Neural crest cell (in vitro differentiated cells): Measurements from ENCODE around the gene DDX10. TPM values are rescaled to one million over a fixed set of nuclear protein-coding genes. Genes with fewer than 3 reads are reported as not detected.

Experiments
- DNase-seq: peaks from one replicate; pipeline ENCODE4 v3.0.0; 2021; ENCODE audit warnings: low read depth, mixed read lengths, low spot score
- H3K27ac Mint-ChIP-seq: one replicate; pipeline ENCODE4 v1.8.0; 2021; ENCODE audit warnings: mild to moderate bottlenecking, mixed read lengths; ENCODE audit not compliant: unreplicated experiment
- H3K27me3 Mint-ChIP-seq: 2 replicates; pipeline ENCODE4 v1.8.0; 2021; ENCODE audit warnings: low read depth, mild to moderate bottlenecking, mixed read lengths
- H3K36me3 Mint-ChIP-seq: 2 replicates; pipeline ENCODE4 v1.8.0; 2021; ENCODE audit warnings: low read depth, mild to moderate bottlenecking, mixed read lengths
- H3K4me1 Mint-ChIP-seq: 2 replicates; pipeline ENCODE4 v1.8.0; 2021; ENCODE audit warnings: mixed read lengths
- H3K4me3 Mint-ChIP-seq: one replicate; pipeline ENCODE4 v1.8.0; 2021; ENCODE audit warnings: mild to moderate bottlenecking, mixed read lengths
- H3K9me3 Mint-ChIP-seq: 2 replicates; pipeline ENCODE4 v1.8.0; 2021; ENCODE audit warnings: mixed read lengths
- CTCF ChIP-seq: fragments of 200-600 bp; sonication (generic); conservative IDR thresholded peaks from 2 replicates; pipeline ENCODE4 v1.5.0; 2021; ENCODE audit warnings: antibody characterized with exemption, mild to moderate bottlenecking
- total RNA-seq: library from RNA; stranded (reverse); gene quantifications from 2 replicates; pipeline ENCODE4 v1.2.1, GENCODE V29; 2021

DDX10 gene
- total RNA-seq, 1 donor from 2014 or later: 38.5 TPM

GRCh38 chr11:108796551-108796950 lies 131.7 kb downstream of the DDX10 start:
- Mint-ChIP-seq H3K9me3 (no peaks in the 10 kb centered on the region), H3K4me1 (peaks cover 15% of the 10 kb centered on the region), H3K27me3 (no peaks in the 10 kb centered on the region), H3K4me3 (no peak overlapping the region), H3K27ac (no peak overlapping the region), H3K36me3 (no peaks in the 10 kb centered on the region)
- TF ChIP-seq CTCF: no peak
- DNase-seq: no peak

- H3K4me3 Mint-ChIP-seq: no peak overlapping the region
- no peaks in the 10 kb centered on the region for H3K27me3 Mint-ChIP-seq
- H3K9me3 Mint-ChIP-seq: no peaks in the 10 kb centered on the region
- peaks cover 15% of the 10 kb centered on the region for H3K4me1 Mint-ChIP-seq
- TF ChIP-seq CTCF: no peak
- no peak for DNase-seq
- H3K36me3 Mint-ChIP-seq: no peaks in the 10 kb centered on the region
- no peak overlapping the region for H3K27ac Mint-ChIP-seq
These were observed 132.8 kb downstream of the DDX10 start for GRCh38 chr11:108797578-108798100.

GRCh38 chr11:108802492-108802891 lies 137.6 kb downstream of the DDX10 start:
- Mint-ChIP-seq H3K4me1 (peaks cover 12% of the 10 kb centered on the region), H3K9me3 (no peaks in the 10 kb centered on the region), H3K27me3 (no peaks in the 10 kb centered on the region), H3K36me3 (no peaks in the 10 kb centered on the region), H3K27ac (no peak overlapping the region), H3K4me3 (no peak overlapping the region)
- TF ChIP-seq CTCF: no peak
- DNase-seq: no peak

- Mint-ChIP-seq H3K4me1 (peaks cover 12% of the 10 kb centered on the region), H3K4me3 (no peak overlapping the region), H3K9me3 (no peaks in the 10 kb centered on the region), H3K36me3 (no peaks in the 10 kb centered on the region), H3K27me3 (no peaks in the 10 kb centered on the region), H3K27ac (no peak overlapping the region)
- no peak for TF ChIP-seq CTCF
- DNase-seq: no peak
These were observed 138.9 kb downstream of the DDX10 start for GRCh38 chr11:108803776-108804175.

GRCh38 chr11:108804511-108804910 lies 139.6 kb downstream of the DDX10 start:
- H3K9me3 Mint-ChIP-seq: no peaks in the 10 kb centered on the region

More at GRCh38 chr11:108804511-108804910, 139.6 kb downstream of the DDX10 start:
- DNase-seq: no peak
- no peak overlapping the region for H3K4me3 Mint-ChIP-seq
- H3K27me3 Mint-ChIP-seq: no peaks in the 10 kb centered on the region
- peaks cover 7% of the 10 kb centered on the region for H3K4me1 Mint-ChIP-seq
- TF ChIP-seq CTCF: no peak
- no peak overlapping the region for H3K27ac Mint-ChIP-seq
- no peaks in the 10 kb centered on the region for H3K36me3 Mint-ChIP-seq
